Neural cell (in vitro differentiated cells): ENCODE data around the gene SLC25A17. TPM values are rescaled to one million over a fixed set of nuclear protein-coding genes. Genes with fewer than 3 reads are reported as not detected.
A peak's percentile ranks its signal among the peaks of the same experiment; 100 is the strongest.
"Not testable (repeated sequence)": the region's sequence is repeated elsewhere in the genome, so short reads cannot be mapped to it uniquely, and the experiment has no call there.

ENCODE experiments used
- H2AFZ ChIP-seq: fragments of 200-600, 300-800 bp; sonication (generic), shearing (Covaris generic); 2 replicates; pipeline ENCODE4 v1.6.0; 2014; ENCODE audit warnings: low read depth, mild to moderate bottlenecking, antibody characterized with exemption, low read length, moderate library complexity
- H3F3A ChIP-seq: fragments of 200-600 bp; shearing (Covaris generic); 2 replicates; pipeline ENCODE4 v1.6.1; 2016; ENCODE audit warnings: mild to moderate bottlenecking, moderate library complexity, mixed read lengths, antibody characterized with exemption, low read length; ENCODE audit not compliant: insufficient read depth, poor library complexity, severe bottlenecking
- H3K27ac ChIP-seq: fragments of 200-600, 300-800 bp; sonication (generic), shearing (Covaris generic); 2 replicates; pipeline ENCODE4 v1.5.1; 2014; ENCODE audit warnings: mild to moderate bottlenecking, low read length, moderate library complexity
- H3K27me3 ChIP-seq: fragments of 300-800, 200-600 bp; sonication (generic), shearing (Covaris generic); 2 replicates; pipeline ENCODE4 v1.6.0; 2014; ENCODE audit warnings: mild to moderate bottlenecking, low read depth, low read length, moderate library complexity; ENCODE audit not compliant: insufficient read depth
- H3K36me3 ChIP-seq: fragments of 300-800, 200-600 bp; sonication (generic), shearing (Covaris generic); 2 replicates; pipeline ENCODE4 v1.5.1; 2014; ENCODE audit warnings: mild to moderate bottlenecking, antibody characterized with exemption, low read length, moderate library complexity; ENCODE audit not compliant: insufficient read depth
- H3K4me2 ChIP-seq: fragments of 300-800, 200-600 bp; sonication (generic), shearing (Covaris generic); 2 replicates; pipeline ENCODE4 v1.6.0; 2014; ENCODE audit warnings: mild to moderate bottlenecking, low read length
- H3K4me3 ChIP-seq: fragments of 300-800, 200-600 bp; sonication (generic), shearing (Covaris generic); 2 replicates; pipeline ENCODE4 v1.5.1; 2014; ENCODE audit warnings: mild to moderate bottlenecking, low read length, moderate library complexity
- H3K79me2 ChIP-seq: fragments of 200-600 bp; shearing (Covaris generic); replicated peaks from 2 replicates; pipeline ENCODE4 v1.6.0; 2014; ENCODE audit warnings: mild to moderate bottlenecking, low read length, moderate library complexity; ENCODE audit not compliant: insufficient read depth
- H3K9ac ChIP-seq: fragments of 300-800, 200-600 bp; sonication (generic), shearing (Covaris generic); 2 replicates; pipeline ENCODE4 v1.6.1; 2016; ENCODE audit warnings: mild to moderate bottlenecking, low read length, mixed read lengths
- H3K9me2 ChIP-seq: fragments of 200-600 bp; shearing (Covaris generic); 2 replicates; pipeline ENCODE4 v1.6.1; 2016; ENCODE audit warnings: mild to moderate bottlenecking, low read length, mixed read lengths; ENCODE audit not compliant: insufficient read depth
- H3K9me3 ChIP-seq: fragments of 200-600, 300-800 bp; sonication (generic), shearing (Covaris generic); 2 replicates; pipeline ENCODE4 v1.6.1; 2016; ENCODE audit warnings: mild to moderate bottlenecking, mixed run types, low read length, moderate library complexity, mixed read lengths
- H4K20me1 ChIP-seq: fragments of 200-600 bp; shearing (Covaris generic); 2 replicates; pipeline ENCODE4 v1.6.1; 2016; ENCODE audit warnings: mild to moderate bottlenecking, mixed run types; ENCODE audit not compliant: insufficient read depth
- polyA plus RNA-seq: library from polyadenylated mRNA; depleted of rRNA; stranded (reverse); fragments of >200 nt; gene quantifications from 2 replicates; pipeline ENCODE4 v1.2.3, GENCODE V29; 2014
- small RNA-seq, 3 experiments: library from RNA; depleted of rRNA; stranded (forward); fragments of <200 nt; gene quantifications; one replicate each; pipeline ENCODE3, GENCODE V24; 2012

SLC25A17 gene
- polyA plus RNA-seq, 1 donor from 2014 or later = 49.3 TPM

- not testable (repeated sequence) for H3F3A ChIP-seq, H2AFZ ChIP-seq, H4K20me1 ChIP-seq, H3K36me3 ChIP-seq, H3K9me3 ChIP-seq, H3K9me2 ChIP-seq, H3K79me2 ChIP-seq, H3K4me3 ChIP-seq, H3K4me2 ChIP-seq
- peaks cover 20% of the 10 kb centered on the region for H3K27me3 ChIP-seq
- peak overlapping the region; percentile 91 for H3K27ac ChIP-seq
- H3K9ac ChIP-seq = peak overlapping the region; percentile 62
These were observed 99.0 kb downstream of the SLC25A17 start for GRCh38 chr22:40720156-40720537.

Small RNA genes lying within 50 kb of the gene (small RNA-seq; reads per million reads assigned to genes)
- gene JTBP1 = 0 reads per million in 3 experiments
- gene MIR4766 = 0.08 to 3.7 (median 2.9) reads per million in 3 experiments

Other genes starting within 250 kb of the SLC25A17 start
- 19.3 and 25.6 TPM in 2 replicates for gene MRTFA, start 182.6 kb downstream of the SLC25A17 start, polyA plus RNA-seq
- gene MCHR1, start 139.9 kb downstream of the SLC25A17 start, polyA plus RNA-seq = 2.6 and 2.9 TPM in 2 replicates
- 180 and 195 TPM in 2 replicates for gene ST13, start 37.3 kb upstream of the SLC25A17 start, polyA plus RNA-seq
- gene XPNPEP3, start 37.8 kb upstream of the SLC25A17 start, polyA plus RNA-seq = 5.2 and 5.3 TPM in 2 replicates
- gene DNAJB7, start 42.8 kb upstream of the SLC25A17 start, polyA plus RNA-seq = not detected in 2 replicates
- 163 and 181 TPM in 2 replicates for gene RBX1, start 132.0 kb upstream of the SLC25A17 start, polyA plus RNA-seq